Stimulated activated memory B cell treated with anti-CD40 and anti-IgM and Interleukin-4, amounts not matched to agents 10 μg/mL and 1 μg/mL and 100 μg/mL, for 72 hours (primary cell): ENCODE data around the gene GET4.
A peak's percentile ranks its signal among the peaks of the same experiment; 100 is the strongest.
"Not testable (repeated sequence)": the region's sequence is repeated elsewhere in the genome, so short reads cannot be mapped to it uniquely, and the experiment has no call there.

Experiments used
- ATAC-seq: fragments of 150-1000 bp; cut with Tn5 transposase; 2 replicates; pipeline ENCODE4 v1.10.0; 2021
- H3K27ac Mint-ChIP-seq: one replicate; pipeline ENCODE4 v1.8.0; 2022; ENCODE audit warnings: mild to moderate bottlenecking, mixed read lengths
- H3K27me3 Mint-ChIP-seq: one replicate; pipeline ENCODE4 v1.8.0; 2022; ENCODE audit warnings: mixed read lengths
- H3K36me3 Mint-ChIP-seq: one replicate; pipeline ENCODE4 v1.8.0; 2022; ENCODE audit warnings: mixed read lengths
- H3K4me1 Mint-ChIP-seq: one replicate; pipeline ENCODE4 v1.8.0; 2022; ENCODE audit warnings: mixed read lengths
- H3K4me3 Mint-ChIP-seq: one replicate; pipeline ENCODE4 v1.8.0; 2022; ENCODE audit warnings: mild to moderate bottlenecking, moderate library complexity, mixed read lengths
- H3K9me3 Mint-ChIP-seq: one replicate; pipeline ENCODE4 v1.8.0; 2022; ENCODE audit warnings: mixed read lengths

GET4 gene

GRCh38 chr7:939843-940242 is 63.5 kb downstream of the GET4 start:
- H3K4me3 Mint-ChIP-seq = no peak overlapping the region
- H3K4me1 Mint-ChIP-seq = peaks cover 28% of the 10 kb centered on the region
- H3K9me3 Mint-ChIP-seq = peaks cover 14% of the 10 kb centered on the region
- peaks cover 23% of the 10 kb centered on the region for H3K36me3 Mint-ChIP-seq
- H3K27me3 Mint-ChIP-seq = no peaks in the 10 kb centered on the region
- no peak for ATAC-seq
- no peak overlapping the region for H3K27ac Mint-ChIP-seq

GRCh38 chr7:940599-941408 is 64.5 kb downstream of the GET4 start:
- Mint-ChIP-seq H3K4me1 (peaks cover 27% of the 10 kb centered on the region), H3K27me3 (no peaks in the 10 kb centered on the region), H3K27ac (no peak overlapping the region), H3K9me3 (peaks cover 14% of the 10 kb centered on the region), H3K36me3 (peaks cover 22% of the 10 kb centered on the region), H3K4me3 (no peak overlapping the region)
- no peak for ATAC-seq

GRCh38 chr7:943793-944192 is 67.4 kb downstream of the GET4 start:
- Mint-ChIP-seq H3K9me3 (peaks cover 14% of the 10 kb centered on the region), H3K36me3 (peaks cover 32% of the 10 kb centered on the region), H3K4me1 (peaks cover 23% of the 10 kb centered on the region)
- not testable (repeated sequence) for H3K27me3 Mint-ChIP-seq, ATAC-seq, H3K4me3 Mint-ChIP-seq, H3K27ac Mint-ChIP-seq

DNA sequence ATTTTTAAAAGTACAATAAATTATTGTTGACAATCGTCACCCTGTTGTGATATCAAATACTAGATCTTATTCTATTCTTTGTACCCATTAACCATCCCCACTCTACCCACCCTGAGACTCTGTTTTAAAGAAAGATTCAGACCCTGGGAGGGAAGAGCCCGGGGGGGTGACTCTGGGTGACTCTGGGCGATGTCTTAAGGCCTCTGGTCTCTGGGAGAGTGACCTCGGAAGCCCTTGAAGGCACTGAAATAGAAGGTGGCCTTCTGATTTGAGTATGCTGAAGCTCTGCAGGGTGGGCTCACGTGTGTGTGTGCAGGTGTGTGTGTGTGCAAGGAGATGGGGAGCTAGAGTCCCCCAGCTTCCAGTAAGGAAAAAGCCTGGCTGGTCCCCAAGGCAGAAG is 68.4 kb downstream of the GET4 start:
- H3K4me3 Mint-ChIP-seq = no peak overlapping the region
- no peaks in the 10 kb centered on the region for H3K27me3 Mint-ChIP-seq
- peaks cover 32% of the 10 kb centered on the region for H3K4me1 Mint-ChIP-seq
- ATAC-seq = no peak
- H3K36me3 Mint-ChIP-seq = peaks cover 36% of the 10 kb centered on the region
- H3K27ac Mint-ChIP-seq = peak overlapping the region; percentile 40
- H3K9me3 Mint-ChIP-seq = peaks cover 14% of the 10 kb centered on the region

DNA sequence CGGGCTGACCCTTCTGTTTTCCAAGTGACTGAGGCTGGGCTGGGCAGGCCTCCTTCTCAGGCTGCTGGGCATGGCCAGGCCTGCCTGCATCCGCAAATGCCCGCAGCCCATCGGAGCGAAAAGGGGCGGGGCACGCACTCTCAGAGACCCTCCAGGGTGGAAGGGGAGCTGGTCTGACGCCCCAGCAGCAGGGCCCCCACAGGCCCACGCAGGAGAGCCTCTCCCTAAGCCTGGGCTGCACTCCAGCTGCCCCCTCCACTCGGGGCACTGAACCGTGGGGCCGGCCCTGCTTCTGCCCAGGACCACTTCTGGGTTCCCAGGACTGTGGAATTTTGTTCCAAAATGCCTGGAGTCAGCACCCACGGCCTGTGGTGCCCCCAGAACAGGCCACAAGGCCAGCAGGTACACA is 68.8 kb downstream of the GET4 start:
- Mint-ChIP-seq H3K27me3 (no peaks in the 10 kb centered on the region), H3K27ac (peak overlapping the region; percentile 40), H3K9me3 (peaks cover 11% of the 10 kb centered on the region), H3K4me3 (no peak overlapping the region), H3K36me3 (peaks cover 36% of the 10 kb centered on the region), H3K4me1 (peaks cover 37% of the 10 kb centered on the region)
- no peak for ATAC-seq

DNA sequence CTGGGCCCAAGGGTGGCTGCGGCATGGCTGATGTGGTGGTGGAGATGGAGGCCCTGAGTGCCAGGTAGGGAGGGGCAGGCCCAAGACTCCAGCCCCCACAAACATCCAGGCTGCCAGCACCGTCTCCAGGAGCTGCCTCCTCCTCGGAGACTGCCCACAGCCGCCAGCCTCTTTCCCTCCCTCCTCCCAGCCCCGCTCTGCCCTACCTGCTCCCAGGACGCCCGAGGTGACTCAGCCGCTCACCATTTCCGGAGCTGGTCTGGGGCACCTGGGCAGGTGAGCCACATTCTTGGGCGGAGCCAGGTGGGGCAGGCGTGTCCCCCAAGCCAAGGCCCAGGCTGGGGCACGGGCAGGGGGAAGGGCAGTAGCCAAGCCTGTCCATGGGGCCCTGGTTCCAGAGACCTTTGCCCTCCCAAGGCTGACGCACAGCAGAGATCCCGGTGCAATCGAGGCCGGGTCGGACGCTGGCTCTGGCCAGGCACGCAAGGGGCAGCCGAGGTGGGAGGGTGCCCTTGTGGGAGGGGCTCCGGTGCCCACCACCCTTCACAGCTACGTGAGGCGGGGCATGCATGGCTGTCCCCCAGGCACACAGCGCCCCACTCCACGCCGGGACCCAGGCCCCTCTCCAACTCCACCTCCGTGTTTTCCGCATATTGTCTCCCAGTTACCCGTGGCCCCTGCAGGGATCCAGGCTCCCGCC is 69.4 kb downstream of the GET4 start:
- Mint-ChIP-seq H3K4me1 (peaks cover 41% of the 10 kb centered on the region), H3K36me3 (peaks cover 36% of the 10 kb centered on the region), H3K4me3 (no peak overlapping the region), H3K27ac (no peak overlapping the region), H3K9me3 (peaks cover 10% of the 10 kb centered on the region), H3K27me3 (no peaks in the 10 kb centered on the region)
- ATAC-seq = no peak
